ENCODE data around the gene ZCWPW1.

Gene ZCWPW1

DNA sequence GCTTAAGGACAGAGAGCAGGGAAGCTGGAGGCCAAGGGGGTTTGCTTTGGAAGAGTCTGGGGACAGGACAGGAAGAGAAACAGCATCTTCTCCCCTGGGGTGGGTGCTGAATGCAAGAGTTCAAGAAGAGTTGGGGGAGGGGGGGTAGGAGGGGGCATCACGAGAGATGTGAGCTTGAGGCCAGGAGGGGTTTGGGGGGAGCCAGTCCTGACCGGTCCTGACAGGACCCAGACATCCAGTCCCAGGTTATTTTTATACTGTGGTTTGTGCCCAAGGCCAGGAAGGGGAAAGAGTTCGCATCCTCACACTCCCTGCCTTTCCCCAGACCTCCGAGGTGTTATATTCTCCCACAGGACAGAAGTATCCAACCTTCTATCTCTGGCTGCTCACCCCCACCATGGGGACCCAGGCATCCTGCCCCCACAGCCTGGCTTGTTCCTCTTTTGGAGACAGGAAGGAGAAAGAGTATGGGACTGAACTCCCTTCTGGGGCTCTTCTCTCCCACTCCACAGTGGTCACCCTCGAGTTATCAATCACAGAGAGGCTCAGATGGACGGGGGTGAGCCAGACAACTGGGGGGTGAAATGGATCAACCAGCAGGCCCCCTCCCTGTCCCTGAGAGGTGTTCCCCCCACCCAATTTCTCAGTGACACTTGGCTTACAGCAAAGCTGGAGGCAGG lies 47.7 kb upstream of the ZCWPW1 start:
- no peak overlapping the region for H3K4me2 ChIP-seq (ENCODE audit: insufficient read depth, low read length, poor library complexity, severe bottlenecking)
- no peak overlapping the region for H2BK12ac ChIP-seq (ENCODE audit: low read length)
- H3K4me3 ChIP-seq (ENCODE audit: low read length in 2 of 2), result peak overlapping the region in 1 of 2 donors; percentile 21
- H2AK5ac ChIP-seq (ENCODE audit: low read depth, low read length), result no peak overlapping the region
- no peak overlapping the region for H2BK120ac ChIP-seq (ENCODE audit: low read depth, low read length)
- H2AFZ ChIP-seq (ENCODE audit: low read length), result no peak overlapping the region
- no peak overlapping the region for H4K91ac ChIP-seq (ENCODE audit: low read depth, low read length, poor library complexity)
- H4K8ac ChIP-seq (ENCODE audit: low read depth, low read length), result no peak overlapping the region
- no peak overlapping the region for H3K23ac ChIP-seq (ENCODE audit: low read depth, low read length, poor library complexity)
- H3K4ac ChIP-seq (ENCODE audit: low read length), result no peak overlapping the region
- H3K18ac ChIP-seq (ENCODE audit: low read length), result no peak overlapping the region
- H3K27ac ChIP-seq (replicated peaks; ENCODE audit: low read length), result no peak overlapping the region
- H2BK5ac ChIP-seq (ENCODE audit: low read length), result no peak overlapping the region
- no CpG with 5 or more reads among the region's 6 CpGs for WGBS, 2 donors (ENCODE audit: extremely low coverage in 2 of 2, insufficient read length in 2 of 2, insufficient replicate concordance in 1 of 2)
- H3K36me3 ChIP-seq (replicated peaks in 1 of 2; ENCODE audit: control insufficient read depth in 2 of 2, insufficient read depth in 2 of 2, low read length in 2 of 2), result peaks cover 2 to 31% of the 10 kb centered on the region in 2 donors
- no peak for DNase-seq (ENCODE audit: low spot score)
- H3K9ac ChIP-seq (ENCODE audit: low read depth, low read length, poor library complexity), result peak overlapping the region; percentile 55
- H2BK15ac ChIP-seq (ENCODE audit: low read length), result no peak overlapping the region
- no peak overlapping the region for H3K14ac ChIP-seq (ENCODE audit: low read length)
- H3K79me1 ChIP-seq (ENCODE audit: low read depth, low read length), result peaks cover 7% of the 10 kb centered on the region
- no peaks in the 10 kb centered on the region for H3K27me3 ChIP-seq (ENCODE audit: control insufficient read depth in 3 of 3, insufficient read depth in 3 of 3, low read depth in 1 of 3, low read length in 3 of 3)
- H3K4me1 ChIP-seq (ENCODE audit: control insufficient read depth in 2 of 2, insufficient read depth in 1 of 2, low read depth in 1 of 2, low read length in 2 of 2), result peaks cover 6 to 24% of the 10 kb centered on the region in 2 donors
- H3K9me3 ChIP-seq (replicated peaks in 1 of 2; ENCODE audit: control insufficient read depth in 2 of 2, insufficient read depth in 1 of 2, low read depth in 1 of 2, low read length in 2 of 2), result no peaks in the 10 kb centered on the region

- Histone ChIP-seq H4K91ac (ENCODE audit: low read depth, low read length, poor library complexity) (no peak overlapping the region), H3K4ac (ENCODE audit: low read length) (no peak overlapping the region), H3K14ac (ENCODE audit: low read length) (no peak overlapping the region), H3K27ac (replicated peaks; ENCODE audit: low read length) (no peak overlapping the region), H3K27me3 (ENCODE audit: control insufficient read depth in 3 of 3, insufficient read depth in 3 of 3, low read depth in 1 of 3, low read length in 3 of 3) (no peaks in the 10 kb centered on the region), H3K79me1 (ENCODE audit: low read depth, low read length) (peaks cover 7% of the 10 kb centered on the region), H2BK12ac (ENCODE audit: low read length) (no peak overlapping the region), H2BK120ac (ENCODE audit: low read depth, low read length) (no peak overlapping the region), H2AFZ (ENCODE audit: low read length) (no peak overlapping the region), H3K9me3 (replicated peaks in 1 of 2; ENCODE audit: control insufficient read depth in 2 of 2, insufficient read depth in 1 of 2, low read depth in 1 of 2, low read length in 2 of 2) (no peaks in the 10 kb centered on the region), H2AK5ac (ENCODE audit: low read depth, low read length) (no peak overlapping the region), H2BK15ac (ENCODE audit: low read length) (no peak overlapping the region), H3K4me1 (ENCODE audit: control insufficient read depth in 2 of 2, insufficient read depth in 1 of 2, low read depth in 1 of 2, low read length in 2 of 2) (peaks cover 6 to 24% of the 10 kb centered on the region in 2 donors), H3K4me3 (ENCODE audit: low read length in 2 of 2) (no peak overlapping the region), H3K18ac (ENCODE audit: low read length) (no peak overlapping the region), H3K23ac (ENCODE audit: low read depth, low read length, poor library complexity) (no peak overlapping the region), H4K8ac (ENCODE audit: low read depth, low read length) (no peak overlapping the region), H3K9ac (ENCODE audit: low read depth, low read length, poor library complexity) (peak overlapping the region; percentile 72), H3K4me2 (ENCODE audit: insufficient read depth, low read length, poor library complexity, severe bottlenecking) (no peak overlapping the region), H3K36me3 (replicated peaks in 1 of 2; ENCODE audit: control insufficient read depth in 2 of 2, insufficient read depth in 2 of 2, low read length in 2 of 2) (peaks cover 4 to 35% of the 10 kb centered on the region in 2 donors), H2BK5ac (ENCODE audit: low read length) (no peak overlapping the region)
- DNase-seq (ENCODE audit: low spot score), result no peak
- no CpG with 5 or more reads among the region's 9 CpGs for WGBS, 2 donors (ENCODE audit: extremely low coverage in 2 of 2, insufficient read length in 2 of 2, insufficient replicate concordance in 1 of 2)
Measured at GRCh38 chr7:100475549-100475948, 47.0 kb upstream of the ZCWPW1 start.

DNA sequence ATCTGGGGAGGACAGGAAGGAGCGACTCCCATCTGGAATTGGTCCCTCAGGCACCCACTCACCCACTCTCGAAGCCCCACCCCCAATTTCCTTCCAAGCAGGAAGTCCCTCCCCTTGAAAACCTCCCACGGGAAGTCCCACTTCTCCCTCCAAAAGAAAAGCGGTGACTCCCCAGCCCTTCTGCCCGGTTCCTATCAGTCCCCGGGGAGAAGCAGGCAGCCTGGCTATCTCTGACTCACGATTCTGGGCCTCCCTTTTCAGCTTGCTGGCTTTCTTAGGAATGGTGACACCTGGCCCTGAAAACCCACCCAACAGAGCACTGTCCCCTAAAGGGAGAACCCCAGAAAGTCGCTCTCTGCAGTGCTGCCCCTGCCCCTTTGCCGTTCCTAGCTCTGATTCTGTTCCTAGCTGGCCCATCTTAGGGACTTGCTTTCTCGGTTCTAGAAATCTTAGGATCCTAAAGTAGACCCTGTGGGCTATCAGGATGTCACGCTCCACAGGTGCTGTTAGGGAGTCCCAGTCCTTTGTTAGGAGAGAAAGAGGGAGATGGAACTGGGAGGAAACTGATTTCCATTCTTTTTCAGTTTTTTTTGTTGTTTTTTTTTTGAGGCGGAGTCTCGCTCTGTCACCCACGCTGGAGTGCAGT lies 44.5 kb upstream of the ZCWPW1 start:
- H3K79me1 ChIP-seq (ENCODE audit: low read depth, low read length), result peaks cover 5% of the 10 kb centered on the region

DNA sequence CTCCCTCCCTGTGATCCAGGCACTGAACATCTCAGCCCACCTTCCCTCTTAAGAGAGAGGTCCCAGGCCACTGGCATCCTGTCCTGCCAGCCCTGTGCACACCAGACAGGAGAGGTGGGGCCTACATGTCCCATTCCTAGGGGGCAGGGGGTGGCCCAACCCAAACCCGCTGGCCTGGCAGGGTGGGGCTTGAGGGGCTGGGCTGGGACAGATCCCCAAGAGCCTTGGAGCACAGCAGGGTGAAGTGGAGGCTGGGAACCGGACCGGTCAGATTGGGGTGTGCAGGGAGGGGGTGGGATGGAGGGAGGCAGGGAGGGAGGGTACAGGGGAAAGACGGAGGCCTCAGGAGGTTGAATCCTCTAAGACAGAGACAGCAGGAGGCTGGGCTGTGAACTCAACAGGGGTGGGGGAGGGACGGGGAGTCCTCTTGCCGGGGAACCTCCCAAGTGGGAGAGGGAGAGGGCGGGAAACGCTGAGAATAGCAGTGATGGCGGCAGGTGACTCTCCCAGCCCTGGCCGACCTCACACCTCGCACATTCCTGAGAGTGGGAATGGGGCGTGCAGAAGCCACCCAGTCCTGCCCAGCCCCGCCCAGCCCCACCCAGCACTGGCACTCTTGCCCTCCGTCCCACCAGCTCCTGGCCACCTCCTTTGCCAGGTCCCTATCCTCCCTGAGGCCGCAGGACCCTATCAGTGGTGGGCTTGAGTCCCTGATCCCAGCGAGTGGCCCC lies 43.8 kb upstream of the ZCWPW1 start:
- Histone ChIP-seq H2AK5ac (ENCODE audit: low read depth, low read length) (no peak overlapping the region), H3K23ac (ENCODE audit: low read depth, low read length, poor library complexity) (peak overlapping the region; percentile 65), H3K4me3 (ENCODE audit: low read length in 2 of 2) (no peak overlapping the region), H4K91ac (ENCODE audit: low read depth, low read length, poor library complexity) (no peak overlapping the region), H3K14ac (ENCODE audit: low read length) (no peak overlapping the region), H3K27me3 (ENCODE audit: control insufficient read depth in 3 of 3, insufficient read depth in 3 of 3, low read depth in 1 of 3, low read length in 3 of 3) (no peaks in the 10 kb centered on the region), H2BK15ac (ENCODE audit: low read length) (no peak overlapping the region), H3K79me1 (ENCODE audit: low read depth, low read length) (peaks cover 4% of the 10 kb centered on the region), H2AFZ (ENCODE audit: low read length) (no peak overlapping the region), H3K27ac (replicated peaks; ENCODE audit: low read length) (no peak overlapping the region), H2BK12ac (ENCODE audit: low read length) (peak overlapping the region; percentile 16), H3K9me3 (replicated peaks in 1 of 2; ENCODE audit: control insufficient read depth in 2 of 2, insufficient read depth in 1 of 2, low read depth in 1 of 2, low read length in 2 of 2) (no peaks in the 10 kb centered on the region), H3K36me3 (replicated peaks in 1 of 2; ENCODE audit: control insufficient read depth in 2 of 2, insufficient read depth in 2 of 2, low read length in 2 of 2) (peaks cover 6 to 45% of the 10 kb centered on the region in 2 donors), H3K4me1 (ENCODE audit: control insufficient read depth in 2 of 2, insufficient read depth in 1 of 2, low read depth in 1 of 2, low read length in 2 of 2) (peaks cover 9 to 23% of the 10 kb centered on the region in 2 donors), H3K9ac (ENCODE audit: low read depth, low read length, poor library complexity) (no peak overlapping the region), H4K8ac (ENCODE audit: low read depth, low read length) (no peak overlapping the region), H2BK120ac (ENCODE audit: low read depth, low read length) (no peak overlapping the region), H3K4ac (ENCODE audit: low read length) (no peak overlapping the region), H2BK5ac (ENCODE audit: low read length) (peak overlapping the region; percentile 53), H3K18ac (ENCODE audit: low read length) (peak overlapping the region; percentile 71), H3K4me2 (ENCODE audit: insufficient read depth, low read length, poor library complexity, severe bottlenecking) (no peak overlapping the region)
- DNase-seq (ENCODE audit: low spot score), result no peak
- WGBS, 2 donors (ENCODE audit: extremely low coverage in 2 of 2, insufficient read length in 2 of 2, insufficient replicate concordance in 1 of 2), result no CpG with 5 or more reads among the region's 16 CpGs

More for the DNA sequence above, 44.5 kb upstream of the ZCWPW1 start:
- no peak overlapping the region for H3K18ac ChIP-seq (ENCODE audit: low read length)
- H3K9me3 ChIP-seq (replicated peaks in 1 of 2; ENCODE audit: control insufficient read depth in 2 of 2, insufficient read depth in 1 of 2, low read depth in 1 of 2, low read length in 2 of 2), result no peaks in the 10 kb centered on the region
- no peak overlapping the region for H3K4me2 ChIP-seq (ENCODE audit: insufficient read depth, low read length, poor library complexity, severe bottlenecking)
- peak overlapping the region; percentile 31 for H3K23ac ChIP-seq (ENCODE audit: low read depth, low read length, poor library complexity)
- DNase-seq (ENCODE audit: low spot score), result no peak
- no peak overlapping the region for H3K4ac ChIP-seq (ENCODE audit: low read length)
- H2AFZ ChIP-seq (ENCODE audit: low read length), result no peak overlapping the region
- WGBS, 2 donors (ENCODE audit: extremely low coverage in 2 of 2, insufficient read length in 2 of 2, insufficient replicate concordance in 1 of 2), result no CpG with 5 or more reads among the region's 14 CpGs
- no peak overlapping the region for H4K8ac ChIP-seq (ENCODE audit: low read depth, low read length)
- no peak overlapping the region for H3K9ac ChIP-seq (ENCODE audit: low read depth, low read length, poor library complexity)
- H2BK15ac ChIP-seq (ENCODE audit: low read length), result no peak overlapping the region
- H2BK120ac ChIP-seq (ENCODE audit: low read depth, low read length), result no peak overlapping the region
- no peaks in the 10 kb centered on the region for H3K27me3 ChIP-seq (ENCODE audit: control insufficient read depth in 3 of 3, insufficient read depth in 3 of 3, low read depth in 1 of 3, low read length in 3 of 3)
- no peak overlapping the region for H3K4me3 ChIP-seq (ENCODE audit: low read length in 2 of 2)
- no peak overlapping the region for H3K27ac ChIP-seq (replicated peaks; ENCODE audit: low read length)
- H2BK12ac ChIP-seq (ENCODE audit: low read length), result no peak overlapping the region
- H2BK5ac ChIP-seq (ENCODE audit: low read length), result no peak overlapping the region
- H3K36me3 ChIP-seq (replicated peaks in 1 of 2; ENCODE audit: control insufficient read depth in 2 of 2, insufficient read depth in 2 of 2, low read length in 2 of 2), result peaks cover 6 to 38% of the 10 kb centered on the region in 2 donors
- no peak overlapping the region for H4K91ac ChIP-seq (ENCODE audit: low read depth, low read length, poor library complexity)
- H3K14ac ChIP-seq (ENCODE audit: low read length), result no peak overlapping the region
- peaks cover 9 to 24% of the 10 kb centered on the region in 2 donors for H3K4me1 ChIP-seq (ENCODE audit: control insufficient read depth in 2 of 2, insufficient read depth in 1 of 2, low read depth in 1 of 2, low read length in 2 of 2)
- H2AK5ac ChIP-seq (ENCODE audit: low read depth, low read length), result no peak overlapping the region

All from neuronal stem cell (in vitro differentiated cells).